D341Med (cell line): ENCODE measurements around the gene TMEM47.

Source experiments
- DNase-seq: peaks from one replicate; pipeline ENCODE4 v3.0.0; 2012; ENCODE audit warnings: low spot score

Gene TMEM47

GRCh38 chrX:34656842-34657725, at the start of gene TMEM47:
Gene TMEM47 (minus strand): TSS chrX:34657285. CDS start chrX:34657029, 256 bp downstream.
- peak; percentile 87 for DNase-seq

- DNase-seq, result no peak
These were observed 30.0 kb upstream of the TMEM47 start for GRCh38 chrX:34687095-34687494.

- DNase-seq, result no peak
These were observed 2.5 kb upstream of the TMEM47 start for GRCh38 chrX:34659575-34659974.

- no peak for DNase-seq
These were observed 1.2 kb upstream of the TMEM47 start for GRCh38 chrX:34658326-34658725.

- DNase-seq, result peak; percentile 15
These were observed 613 bp upstream of the TMEM47 start for GRCh38 chrX:34657726-34658070.

GRCh38 chrX:34656467-34656841, 631 bp downstream of the TMEM47 start:
- peak; percentile 9 for DNase-seq

GRCh38 chrX:34655501-34656455, 1.3 kb downstream of the TMEM47 start:
- no peak for DNase-seq

- no peak for DNase-seq
These were observed 2.2 kb downstream of the TMEM47 start for GRCh38 chrX:34654696-34655490.

- DNase-seq, result no peak
These were observed 3.3 kb downstream of the TMEM47 start for GRCh38 chrX:34653811-34654210.

- DNase-seq, result no peak
These were observed 14.2 kb downstream of the TMEM47 start for GRCh38 chrX:34642849-34643248.

GRCh38 chrX:34638116-34638515, 19.0 kb downstream of the TMEM47 start:
- no peak for DNase-seq

- DNase-seq, result no peak
These were observed 22.7 kb downstream of the TMEM47 start for GRCh38 chrX:34634349-34634748.

- no peak for DNase-seq
These were observed 24.7 kb downstream of the TMEM47 start for GRCh38 chrX:34632384-34632783.

GRCh38 chrX:34631479-34632220, 25.4 kb downstream of the TMEM47 start:
- DNase-seq, result no peak

GRCh38 chrX:34629572-34629971, 27.5 kb downstream of the TMEM47 start:
- DNase-seq, result no peak

GRCh38 chrX:34624416-34624815, 32.7 kb downstream of the TMEM47 start:
- DNase-seq, result no peak

GRCh38 chrX:34619920-34620319, 37.2 kb downstream of the TMEM47 start:
- DNase-seq, result no peak

- DNase-seq, result no peak
These were observed 45.0 kb downstream of the TMEM47 start for GRCh38 chrX:34612036-34612435.

GRCh38 chrX:34598362-34598761, 58.7 kb downstream of the TMEM47 start:
- DNase-seq, result no peak

GRCh38 chrX:34586936-34587335, 70.1 kb downstream of the TMEM47 start:
- no peak for DNase-seq

GRCh38 chrX:34586346-34586911, 70.7 kb downstream of the TMEM47 start:
- DNase-seq, result no peak
